GM19468 (cell line): Measurements from ENCODE around the gene HOGA1.
"Not testable (repeated sequence)": the region's sequence is repeated elsewhere in the genome, so short reads cannot be mapped to it uniquely, and the experiment has no call there.

Experiments used
- ATAC-seq: cut with Tn5 transposase; IDR thresholded peaks from one replicate; pipeline ENCODE4 v1.9.1; 2021; ENCODE audit warnings: mild to moderate bottlenecking, moderate library complexity, moderate number of reproducible peaks; ENCODE audit not compliant: unreplicated experiment; ENCODE audit errors: extremely low read depth

Gene HOGA1

GRCh38 chr10:97601268-97602215, 17.4 kb downstream of the HOGA1 start:
- ATAC-seq, result no peak

DNA sequence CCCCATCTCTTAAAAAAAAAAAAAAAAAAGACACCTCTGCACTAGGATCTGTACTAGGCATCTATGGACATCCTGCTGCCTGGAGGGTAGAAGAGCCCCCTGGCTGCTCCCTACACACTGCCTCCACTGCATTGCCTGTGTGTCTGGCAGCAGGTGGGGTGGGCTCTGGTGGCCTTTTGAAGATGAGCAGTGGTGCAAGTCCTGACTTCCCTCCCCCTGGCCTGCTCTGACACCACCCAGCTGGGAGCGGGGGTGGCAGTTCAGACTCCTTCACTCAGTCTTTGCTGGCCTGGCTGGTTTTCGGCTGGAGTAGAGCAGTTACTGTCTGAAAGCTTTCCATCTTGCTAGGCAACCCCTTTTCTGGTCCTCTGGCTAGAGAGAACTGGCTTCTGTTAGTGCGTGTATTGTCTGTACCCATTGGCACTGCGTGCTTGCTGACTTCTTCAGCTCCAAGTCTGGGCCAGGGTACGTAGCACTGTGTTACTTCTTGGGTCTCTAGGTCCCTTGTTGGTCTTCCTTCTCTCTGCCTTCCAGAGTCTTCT, 23.0 kb downstream of the HOGA1 start:
- ATAC-seq, result no peak

GRCh38 chr10:97608991-97609561, 24.9 kb downstream of the HOGA1 start:
- no peak for ATAC-seq

GRCh38 chr10:97611473-97611872, 27.3 kb downstream of the HOGA1 start:
- no peak for ATAC-seq

DNA sequence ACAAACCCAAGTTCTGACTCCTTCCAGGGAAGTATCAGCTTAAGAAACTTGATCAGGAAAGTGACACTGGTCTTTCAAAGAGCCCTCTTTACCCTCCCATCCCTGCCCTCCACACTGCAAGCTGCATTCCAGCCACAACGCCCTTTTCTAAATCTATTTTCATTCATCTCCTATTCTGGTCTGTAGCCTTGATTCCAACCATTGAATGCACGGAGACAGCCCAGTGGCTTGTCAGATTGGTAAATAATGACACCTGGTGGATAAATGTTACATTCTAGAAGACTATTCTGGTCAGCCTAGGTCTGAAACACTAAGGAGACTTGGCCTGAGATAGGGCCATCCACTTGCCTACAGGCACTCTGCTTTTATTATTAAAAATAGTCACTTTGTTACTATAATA, 28.2 kb downstream of the HOGA1 start:
- ATAC-seq, result no peak

DNA sequence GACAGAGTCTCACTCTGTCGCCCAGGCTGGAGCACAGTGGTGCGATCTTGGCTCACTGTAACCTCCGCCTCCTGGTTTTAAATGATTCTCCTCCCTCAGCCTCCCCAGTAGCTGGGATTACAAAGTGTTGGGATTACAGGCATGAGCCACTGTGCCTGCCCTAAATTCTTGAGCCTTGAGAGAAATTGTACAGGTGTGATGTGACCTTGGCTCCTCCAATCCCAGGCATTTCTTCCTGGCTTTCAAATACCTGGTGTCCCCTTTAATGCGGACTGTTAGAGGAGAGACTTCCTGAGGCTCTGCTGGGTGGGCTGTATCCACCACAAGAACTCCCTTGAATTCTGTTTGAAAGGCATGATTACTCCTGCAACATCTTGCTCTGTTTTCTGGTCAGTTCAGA, 34.1 kb downstream of the HOGA1 start:
- no peak for ATAC-seq

DNA sequence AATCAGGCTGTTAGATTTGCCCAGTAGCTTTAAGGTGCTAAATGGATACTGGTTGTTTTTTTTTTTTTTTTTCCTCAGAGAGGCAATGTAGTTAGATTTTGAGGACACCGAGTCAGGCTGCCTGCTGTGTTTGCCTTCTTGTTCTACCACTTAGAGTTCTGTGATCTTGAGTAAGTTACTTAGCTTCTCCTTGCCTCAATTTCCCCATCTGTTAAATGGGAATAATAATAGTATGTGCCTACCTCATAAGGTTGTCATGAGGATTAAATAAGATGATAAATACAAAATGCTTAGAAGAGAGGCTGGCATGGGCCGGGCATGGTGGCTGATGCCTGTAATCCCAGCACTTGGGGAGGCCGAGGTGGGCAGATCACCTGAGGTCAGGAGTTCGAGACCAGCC, 34.5 kb downstream of the HOGA1 start:
- no peak for ATAC-seq

DNA sequence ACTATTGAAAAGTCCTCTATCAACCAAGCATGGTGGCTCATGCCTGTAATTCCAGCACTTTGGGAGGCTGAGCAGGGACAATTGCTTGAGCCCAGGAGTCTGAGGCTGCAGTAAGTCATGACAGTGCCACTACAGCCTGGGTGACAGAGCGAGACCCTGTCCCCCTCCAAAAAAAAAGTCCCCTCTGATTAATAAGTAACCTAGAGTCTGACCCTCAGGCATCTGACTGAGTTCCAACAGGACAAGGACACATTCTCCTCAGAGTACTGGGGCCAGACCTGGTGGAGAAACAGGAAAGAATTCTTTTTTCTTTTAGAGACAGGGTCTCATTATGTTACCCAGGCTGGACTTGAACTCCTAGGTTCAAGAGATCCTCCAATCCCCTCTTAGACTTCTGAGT, 39.1 kb downstream of the HOGA1 start:
- no peak for ATAC-seq

- no peak for ATAC-seq
Observed at GRCh38 chr10:97627731-97628130, 43.5 kb downstream of the HOGA1 start.

GRCh38 chr10:97628228-97628627, 44.0 kb downstream of the HOGA1 start:
- ATAC-seq, result no peak

DNA sequence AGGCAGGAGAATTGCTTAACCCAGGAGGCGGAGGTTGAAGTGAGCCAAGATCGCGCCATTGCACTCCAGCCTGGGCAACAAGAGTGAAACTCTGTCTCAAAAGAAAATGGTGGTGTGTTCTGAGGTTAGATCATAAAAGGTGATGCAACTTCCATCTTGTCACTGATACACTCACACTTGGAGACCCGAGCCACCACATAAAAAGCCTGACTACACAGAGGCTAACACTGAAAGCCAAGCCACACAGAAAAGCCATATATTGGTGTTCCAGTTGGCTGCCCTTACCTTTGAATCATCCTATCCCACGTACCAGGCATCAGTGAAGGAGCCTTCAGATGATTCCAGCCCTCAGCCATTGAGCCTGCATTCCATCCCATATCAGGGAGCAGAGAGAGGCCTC, 45.1 kb downstream of the HOGA1 start:
- no peak for ATAC-seq

DNA sequence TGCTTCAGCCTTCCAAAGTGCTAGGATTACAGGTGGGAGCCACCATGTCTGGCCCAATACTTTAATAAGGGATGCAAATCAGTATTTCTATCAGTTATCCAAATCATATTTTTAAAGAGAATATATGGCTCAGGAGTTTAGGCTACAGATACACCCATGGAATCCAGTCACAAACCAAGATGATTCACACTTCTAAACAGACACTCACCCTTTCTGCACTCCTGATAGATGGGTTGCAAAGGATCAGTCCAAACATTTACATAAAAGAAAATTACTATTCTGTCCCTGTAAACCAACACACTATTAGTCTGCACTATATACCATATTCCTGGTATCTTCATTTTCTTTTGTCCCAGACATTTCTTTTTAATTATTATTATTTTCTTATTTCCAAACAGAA, 46.9 kb downstream of the HOGA1 start:
- no peak for ATAC-seq

- peak; percentile 91 for ATAC-seq
Observed at GRCh38 chr10:97632949-97633884, 49.0 kb downstream of the HOGA1 start, which contains the start of gene MORN4. MORN4 (minus strand) TSS chr10:97633500; CDS start chr10:97619653, 13,847 bp downstream.

GRCh38 chr10:97633921-97634320, 49.7 kb downstream of the HOGA1 start:
- ATAC-seq, result no peak

DNA sequence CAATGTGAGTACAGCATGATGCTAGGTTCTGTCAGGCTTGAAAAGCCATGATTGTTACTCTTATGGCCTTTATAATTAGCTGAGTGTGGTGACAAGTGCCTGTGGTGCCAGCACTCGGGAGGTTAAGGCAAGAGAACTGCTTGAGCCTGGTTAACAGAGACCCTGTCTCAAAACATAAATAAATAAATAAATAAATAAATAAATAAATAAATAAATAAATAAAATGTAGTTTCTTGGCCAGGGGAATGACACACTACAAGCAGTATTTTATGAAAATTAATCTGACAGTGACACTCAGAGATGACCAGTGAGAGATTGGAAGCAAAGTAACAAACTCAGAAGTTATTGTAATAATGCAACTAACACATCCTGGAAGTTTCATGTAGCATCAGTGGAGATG, 51.4 kb downstream of the HOGA1 start:
- ATAC-seq, result no peak

GRCh38 chr10:97639090-97639489, 54.9 kb downstream of the HOGA1 start:
- ATAC-seq, result not testable (repeated sequence)

GRCh38 chr10:97640174-97640867, 56.1 kb downstream of the HOGA1 start, which contains the start of gene PI4K2A:
PI4K2A (plus strand) TSS chr10:97640671; CDS start chr10:97640743, 72 bp downstream.
- ATAC-seq, result peak; percentile 95

DNA sequence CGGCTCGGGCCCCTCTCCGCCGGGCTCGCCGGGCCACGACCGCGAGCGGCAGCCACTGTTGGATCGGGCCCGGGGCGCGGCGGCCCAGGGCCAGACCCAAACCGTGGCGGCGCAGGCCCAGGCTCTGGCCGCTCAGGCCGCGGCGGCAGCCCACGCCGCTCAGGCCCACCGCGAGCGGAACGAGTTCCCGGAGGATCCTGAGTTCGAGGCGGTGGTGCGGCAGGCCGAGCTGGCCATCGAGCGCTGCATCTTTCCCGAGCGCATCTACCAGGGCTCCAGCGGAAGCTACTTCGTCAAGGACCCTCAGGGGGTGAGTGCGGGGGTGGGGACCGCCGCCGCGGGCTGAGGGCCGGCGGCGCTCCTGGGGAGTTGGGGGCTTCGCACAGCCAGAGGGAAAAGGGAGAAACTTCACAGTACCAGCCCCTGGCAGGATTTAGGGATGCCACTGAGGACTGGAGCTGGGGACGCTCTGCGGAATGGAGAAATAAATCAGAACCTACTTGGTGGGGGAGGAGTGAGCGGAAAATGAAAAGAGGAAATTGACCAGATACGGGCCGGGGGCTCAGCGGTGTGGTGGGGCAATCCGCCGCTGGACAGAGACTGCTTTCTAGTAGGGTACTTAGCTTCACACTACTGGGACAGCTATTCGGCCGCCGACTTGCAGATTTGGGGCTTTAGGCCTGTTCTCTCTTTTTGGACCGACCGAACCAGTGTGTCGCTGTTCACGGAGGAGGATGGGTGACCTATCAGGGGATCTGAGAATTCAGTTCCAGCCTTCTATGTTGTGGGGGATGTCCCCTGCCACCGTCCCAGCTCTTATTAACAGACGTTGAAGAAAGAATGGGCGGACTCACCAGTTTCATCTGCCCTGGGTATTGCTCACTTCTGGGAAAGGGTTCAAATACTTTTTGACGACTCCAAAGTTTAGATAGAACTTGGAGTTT, 57.0 kb downstream of the HOGA1 start:
- no peak for ATAC-seq
